Calu3 (cell line): Measurements from ENCODE around the gene TMEM178B. TPM values are rescaled to one million over a fixed set of nuclear protein-coding genes. Genes with fewer than 3 reads are reported as not detected.

Experiments
- BruUV-seq: library from RNA; stranded (reverse); fragments of 400-500 nt; replicated peaks from 2 replicates; lab custom pipeline; 2021; lab: Mats Ljungman, UMichigan
- CTCF ChIA-PET: fragments of 300-600 bp; sonication (Branson Sonifier 250); formaldehyde crosslinking; loops from one replicate; lab custom pipeline; 2022; ENCODE audit warnings: antibody characterized with exemption; lab: Charles Lee
- DNase-seq: peaks from one replicate; pipeline ENCODE4 v3.0.0; 2022
- H3K27ac Mint-ChIP-seq: one replicate; pipeline ENCODE4 v1.8.0; 2022; ENCODE audit warnings: mixed read lengths; ENCODE audit not compliant: unreplicated experiment
- H3K27me3 Mint-ChIP-seq: one replicate; pipeline ENCODE4 v1.8.0; 2022; ENCODE audit warnings: mixed read lengths; ENCODE audit not compliant: unreplicated experiment
- H3K36me3 Mint-ChIP-seq: one replicate; pipeline ENCODE4 v1.8.0; 2022; ENCODE audit warnings: mild to moderate bottlenecking, moderate library complexity, mixed read lengths; ENCODE audit not compliant: insufficient read depth, unreplicated experiment
- H3K4me1 Mint-ChIP-seq: one replicate; pipeline ENCODE4 v1.8.0; 2022; ENCODE audit warnings: mild to moderate bottlenecking, low read depth, mixed read lengths; ENCODE audit not compliant: unreplicated experiment
- H3K4me3 Mint-ChIP-seq: one replicate; pipeline ENCODE4 v1.8.0; 2022; ENCODE audit warnings: mild to moderate bottlenecking, low read depth, moderate library complexity, mixed read lengths; ENCODE audit not compliant: unreplicated experiment
- H3K9me3 Mint-ChIP-seq: one replicate; pipeline ENCODE4 v1.8.0; 2022; ENCODE audit warnings: low read depth, mixed read lengths; ENCODE audit not compliant: unreplicated experiment
- intact Hi-C: fragments of 100-400 bp; cut with micrococcal nuclease; formaldehyde crosslinking; loops from one replicate; pipeline ENCODE4 v1.10.0; 2022; ENCODE audit not compliant: unreplicated experiment
- total RNA-seq: library from RNA; stranded (reverse); gene quantifications from 2 replicates; pipeline ENCODE4 v1.2.3, GENCODE V29; 2022
- TF ChIP-seq, protein P1 (sequence below): fragments of 200-600 bp; IDR thresholded peaks from one replicate; pipeline ENCODE4 v1.8.0; 2022; ENCODE audit warnings: antibody characterized with exemption; ENCODE audit not compliant: unreplicated experiment

The TMEM178B gene
- total RNA-seq, 1 experiment from 2014 or later: 1.5 TPM

DNA sequence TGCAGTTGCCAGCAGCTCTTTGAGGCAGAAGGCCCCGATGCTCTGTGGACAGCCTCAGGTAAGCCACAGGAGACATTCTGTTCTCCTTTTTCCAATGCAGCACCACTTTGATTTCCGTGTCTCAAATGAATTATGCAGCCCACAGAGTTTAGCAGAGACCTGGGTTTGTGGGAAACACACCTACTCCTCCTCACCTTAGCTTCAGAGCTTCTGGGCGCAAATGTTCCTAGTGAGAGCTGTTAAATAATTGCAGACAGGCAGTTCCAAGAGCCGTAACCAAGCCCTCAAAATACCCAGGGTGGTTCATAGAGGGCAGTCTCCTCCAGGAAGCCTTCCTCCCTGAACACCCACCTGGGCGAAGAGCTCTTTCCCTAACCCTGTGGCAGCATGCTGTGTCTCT lies 408.1 kb downstream of the TMEM178B start:
- Mint-ChIP-seq H3K27ac (no peak overlapping the region), H3K36me3 (no peaks in the 10 kb centered on the region), H3K4me1 (no peaks in the 10 kb centered on the region), H3K27me3 (no peaks in the 10 kb centered on the region), H3K4me3 (no peak overlapping the region), H3K9me3 (peaks cover 3% of the 10 kb centered on the region)
- no peak for DNase-seq
- intact Hi-C loops: no loop called here
- CTCF ChIA-PET: no interaction called here
- BruUV-seq: no TSS peak
- TF ChIP-seq, protein P1, sequence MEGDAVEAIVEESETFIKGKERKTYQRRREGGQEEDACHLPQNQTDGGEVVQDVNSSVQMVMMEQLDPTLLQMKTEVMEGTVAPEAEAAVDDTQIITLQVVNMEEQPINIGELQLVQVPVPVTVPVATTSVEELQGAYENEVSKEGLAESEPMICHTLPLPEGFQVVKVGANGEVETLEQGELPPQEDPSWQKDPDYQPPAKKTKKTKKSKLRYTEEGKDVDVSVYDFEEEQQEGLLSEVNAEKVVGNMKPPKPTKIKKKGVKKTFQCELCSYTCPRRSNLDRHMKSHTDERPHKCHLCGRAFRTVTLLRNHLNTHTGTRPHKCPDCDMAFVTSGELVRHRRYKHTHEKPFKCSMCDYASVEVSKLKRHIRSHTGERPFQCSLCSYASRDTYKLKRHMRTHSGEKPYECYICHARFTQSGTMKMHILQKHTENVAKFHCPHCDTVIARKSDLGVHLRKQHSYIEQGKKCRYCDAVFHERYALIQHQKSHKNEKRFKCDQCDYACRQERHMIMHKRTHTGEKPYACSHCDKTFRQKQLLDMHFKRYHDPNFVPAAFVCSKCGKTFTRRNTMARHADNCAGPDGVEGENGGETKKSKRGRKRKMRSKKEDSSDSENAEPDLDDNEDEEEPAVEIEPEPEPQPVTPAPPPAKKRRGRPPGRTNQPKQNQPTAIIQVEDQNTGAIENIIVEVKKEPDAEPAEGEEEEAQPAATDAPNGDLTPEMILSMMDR: no peak

DNA sequence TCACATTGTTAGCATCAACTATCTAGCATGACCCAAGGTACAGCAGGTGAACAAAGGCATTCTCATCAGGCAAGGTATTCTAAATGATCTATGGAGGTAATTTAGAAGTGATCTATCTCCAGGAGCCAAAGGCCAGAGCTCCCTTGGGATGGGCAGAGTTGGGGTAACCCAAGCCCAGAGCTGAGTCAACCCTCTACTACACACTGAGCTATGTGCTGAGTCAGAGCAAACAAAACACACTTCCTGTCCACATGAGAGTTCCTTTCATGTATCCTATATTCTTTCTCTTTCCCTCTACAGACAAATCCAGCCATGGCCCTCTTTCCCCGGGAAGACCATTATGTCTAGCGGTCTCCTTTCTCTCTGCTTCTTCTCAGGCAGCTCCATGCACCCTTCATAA lies 409.2 kb downstream of the TMEM178B start:
- no TSS peak for BruUV-seq
- DNase-seq: no peak
- H3K4me3 Mint-ChIP-seq: no peak overlapping the region
- CTCF ChIA-PET: no interaction called here
- H3K27me3 Mint-ChIP-seq: no peaks in the 10 kb centered on the region
- H3K9me3 Mint-ChIP-seq: peaks cover 4% of the 10 kb centered on the region
- no peak overlapping the region for H3K27ac Mint-ChIP-seq
- no peaks in the 10 kb centered on the region for H3K4me1 Mint-ChIP-seq
- TF ChIP-seq, protein P1: no peak
- no peaks in the 10 kb centered on the region for H3K36me3 Mint-ChIP-seq
- intact Hi-C loops: no loop called here

DNA sequence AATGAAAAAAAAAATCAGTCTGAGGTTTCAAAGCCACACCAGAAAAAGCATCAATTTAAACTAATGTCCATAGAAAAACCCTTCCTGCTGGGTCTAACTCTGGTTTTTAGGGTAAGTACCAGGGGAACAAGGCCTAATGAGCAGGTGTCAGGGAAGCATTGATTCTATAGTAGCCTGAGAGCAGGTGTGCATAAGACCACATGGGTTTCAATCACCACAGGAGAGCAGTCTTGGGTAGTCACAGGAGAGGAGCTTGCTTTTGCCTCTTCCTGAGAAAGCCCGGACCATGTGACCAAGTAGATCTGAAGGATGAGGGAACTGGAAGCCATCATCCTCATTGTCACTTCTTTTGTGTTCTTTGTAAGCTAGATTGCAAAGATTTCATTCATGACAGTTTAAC lies 411.0 kb downstream of the TMEM178B start:
- Mint-ChIP-seq H3K4me3 (no peak overlapping the region), H3K27ac (no peak overlapping the region), H3K27me3 (no peaks in the 10 kb centered on the region), H3K36me3 (no peaks in the 10 kb centered on the region), H3K9me3 (peaks cover 4% of the 10 kb centered on the region), H3K4me1 (no peaks in the 10 kb centered on the region)
- no peak for DNase-seq
- TF ChIP-seq, protein P1: no peak
- CTCF ChIA-PET: no interaction called here
- BruUV-seq: no TSS peak
- intact Hi-C loops: no loop called here

DNA sequence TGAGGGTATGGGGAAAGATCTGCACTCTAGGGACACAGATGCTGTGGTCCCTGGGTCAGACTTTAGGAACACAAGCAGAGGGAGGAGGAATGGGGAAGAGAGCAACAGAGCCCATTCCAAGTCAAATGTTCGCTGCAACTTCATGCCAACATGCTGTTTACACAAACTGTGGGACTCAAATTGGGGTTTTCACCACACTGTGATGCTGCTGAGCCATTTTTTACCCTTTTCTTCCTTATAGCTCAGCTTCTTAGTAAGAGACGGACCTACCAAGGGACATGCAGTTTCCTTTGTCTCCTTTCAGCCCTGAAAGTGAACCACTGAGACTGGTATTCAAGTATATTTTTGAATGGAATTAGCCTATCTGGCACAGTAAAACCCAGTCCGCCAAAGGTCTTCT lies 413.1 kb downstream of the TMEM178B start:
- H3K27me3 Mint-ChIP-seq: no peaks in the 10 kb centered on the region
- no peak overlapping the region for H3K4me3 Mint-ChIP-seq
- H3K4me1 Mint-ChIP-seq: no peaks in the 10 kb centered on the region
- TF ChIP-seq, protein P1: no peak
- H3K36me3 Mint-ChIP-seq: no peaks in the 10 kb centered on the region
- intact Hi-C loops: no loop called here
- BruUV-seq: no TSS peak
- H3K9me3 Mint-ChIP-seq: peaks cover 4% of the 10 kb centered on the region
- no peak overlapping the region for H3K27ac Mint-ChIP-seq
- no peak for DNase-seq
- CTCF ChIA-PET: no interaction called here

DNA sequence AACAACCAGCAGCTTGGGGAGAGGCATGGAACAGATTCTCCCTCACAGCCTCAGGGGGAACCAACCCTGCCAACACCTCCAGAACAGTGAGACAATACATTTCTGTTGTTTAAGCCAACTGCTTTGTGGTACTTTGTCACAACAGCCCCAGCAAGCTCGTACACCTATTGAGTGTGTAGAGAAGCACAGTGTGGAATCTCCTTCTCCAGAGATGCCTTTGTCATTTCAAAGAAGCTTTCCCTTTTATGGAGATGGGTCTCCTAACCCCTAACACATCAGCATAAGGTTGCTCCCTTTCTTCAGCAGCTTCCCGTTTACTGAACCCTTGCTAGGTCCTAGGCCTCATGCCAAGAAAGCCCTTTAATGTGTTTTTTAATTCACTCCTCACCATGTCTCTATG lies 416.6 kb downstream of the TMEM178B start:
- CTCF ChIA-PET: no interaction called here
- peaks cover 2% of the 10 kb centered on the region for H3K9me3 Mint-ChIP-seq
- no peaks in the 10 kb centered on the region for H3K4me1 Mint-ChIP-seq
- no peak for DNase-seq
- intact Hi-C loops: no loop called here
- BruUV-seq: no TSS peak
- no peaks in the 10 kb centered on the region for H3K36me3 Mint-ChIP-seq
- no peaks in the 10 kb centered on the region for H3K27me3 Mint-ChIP-seq
- H3K4me3 Mint-ChIP-seq: no peak overlapping the region
- TF ChIP-seq, protein P1: no peak
- H3K27ac Mint-ChIP-seq: no peak overlapping the region
